HG02943 (cell line): ENCODE measurements around the gene RIT1.
"Not testable (repeated sequence)": the region's sequence is repeated elsewhere in the genome, so short reads cannot be mapped to it uniquely, and the experiment has no call there.

Source experiments
- ATAC-seq: cut with Tn5 transposase; IDR thresholded peaks from one replicate; pipeline ENCODE4 v1.9.1; 2021; ENCODE audit warnings: mild to moderate bottlenecking, low read depth, moderate library complexity; ENCODE audit not compliant: unreplicated experiment

Gene RIT1

DNA sequence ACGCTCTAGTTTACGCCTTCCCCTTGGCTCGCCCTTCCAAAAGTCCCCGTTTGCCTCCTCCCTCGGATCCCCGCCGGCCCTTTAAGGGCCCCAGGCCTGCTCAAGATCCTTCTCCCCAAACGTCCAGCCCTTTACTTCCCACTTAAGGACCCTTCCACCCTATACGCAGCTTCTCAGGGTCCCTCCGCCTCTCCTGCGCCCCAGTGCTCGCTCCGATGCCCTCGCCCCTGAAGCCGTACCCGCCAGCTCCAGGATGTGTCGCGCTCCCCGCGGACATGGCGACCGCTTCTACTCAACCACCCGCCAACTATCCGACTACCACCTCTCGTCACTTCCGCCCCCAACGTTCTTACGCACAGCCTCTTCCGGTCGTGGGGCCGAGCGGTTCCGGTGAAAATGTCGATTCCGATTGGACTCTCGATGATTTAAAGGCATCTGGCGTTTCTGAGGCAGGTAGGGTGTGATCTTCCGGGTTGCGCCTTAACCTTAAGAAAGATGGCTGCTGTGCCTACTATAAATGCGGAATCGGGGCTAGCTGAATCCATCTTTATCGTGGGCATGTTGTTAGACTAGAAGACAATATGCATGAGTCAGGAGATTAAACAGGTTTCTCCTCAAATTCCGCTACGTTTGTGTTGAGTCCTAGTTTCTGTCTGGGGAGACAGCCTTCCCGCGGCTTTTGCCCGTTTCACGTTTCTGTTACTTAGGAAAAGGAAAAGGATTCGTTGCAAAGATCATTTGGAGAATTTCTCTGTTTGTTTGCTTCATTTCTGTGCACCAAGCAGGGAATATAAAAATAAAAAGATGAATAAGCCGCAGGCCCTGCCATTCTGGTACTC is 23.2 kb upstream of the RIT1 start, which contains the start of gene KHDC4:
KHDC4 (minus strand) TSS at position 317 of the 839 bp plus-strand sequence; CDS start at position 277, 40 bp downstream.
- peak; percentile 95 for ATAC-seq

- no peak for ATAC-seq
These were observed 22.5 kb upstream of the RIT1 start for GRCh38 chr1:155933591-155934096.

DNA sequence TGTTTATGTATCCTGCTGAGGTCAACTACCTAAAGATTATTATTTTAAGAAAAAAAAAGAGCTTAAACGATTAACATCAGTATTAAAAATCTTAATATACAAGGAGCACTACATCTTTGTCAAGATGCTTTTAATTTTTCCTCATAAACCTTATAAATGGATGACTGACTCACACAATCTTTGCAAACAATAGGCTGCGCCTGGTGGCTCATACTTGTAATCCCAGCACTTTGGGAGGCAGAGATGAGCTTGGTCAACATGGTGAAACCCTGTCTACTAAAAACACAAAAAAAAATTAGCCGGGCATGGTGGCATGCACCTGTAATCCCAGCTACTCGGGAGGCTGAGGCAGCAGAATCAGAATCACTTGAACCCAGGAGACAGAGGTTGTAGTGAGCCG is 21.3 kb upstream of the RIT1 start:
- ATAC-seq = no peak

DNA sequence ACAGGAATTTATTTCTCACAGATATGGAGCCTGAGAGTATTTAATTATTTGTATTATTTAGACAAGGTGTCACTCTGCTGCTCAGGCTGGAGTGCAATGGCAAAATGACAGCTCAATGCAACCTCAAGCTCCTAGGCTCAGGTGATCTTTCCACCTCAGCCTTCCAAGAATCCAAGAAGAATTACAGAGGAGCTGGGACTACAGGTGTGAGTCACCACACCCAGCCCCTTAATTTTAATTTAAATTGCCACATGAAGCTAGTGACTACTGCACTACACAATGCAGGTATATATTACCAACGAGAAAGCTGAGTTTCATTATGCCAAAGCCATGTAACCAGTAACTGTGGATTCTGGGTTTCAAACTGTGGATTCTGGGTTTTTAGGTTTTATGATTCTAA is 20.9 kb upstream of the RIT1 start:
- no peak for ATAC-seq

GRCh38 chr1:155931332-155932038 is 20.3 kb upstream of the RIT1 start:
- ATAC-seq = no peak

DNA sequence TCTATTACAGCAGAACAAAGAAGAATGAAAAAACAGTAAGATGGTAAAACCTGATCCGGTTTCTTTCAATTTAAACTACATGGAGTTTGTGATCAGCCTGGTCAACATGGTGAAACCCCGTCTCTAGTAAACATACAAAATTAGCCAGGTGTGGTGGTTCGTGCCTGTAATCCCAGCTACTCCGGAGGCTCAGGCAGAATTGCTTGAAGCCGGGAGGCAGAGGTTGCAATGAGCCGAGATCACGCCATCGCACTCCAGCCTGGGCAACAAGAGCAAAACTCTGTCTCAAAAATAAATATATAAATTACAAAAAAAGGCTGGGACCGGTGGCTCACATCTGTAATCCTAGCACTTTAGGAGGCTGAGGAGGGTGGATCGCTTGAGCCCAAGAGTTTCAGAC is 19.6 kb upstream of the RIT1 start:
- ATAC-seq = not testable (repeated sequence)

DNA sequence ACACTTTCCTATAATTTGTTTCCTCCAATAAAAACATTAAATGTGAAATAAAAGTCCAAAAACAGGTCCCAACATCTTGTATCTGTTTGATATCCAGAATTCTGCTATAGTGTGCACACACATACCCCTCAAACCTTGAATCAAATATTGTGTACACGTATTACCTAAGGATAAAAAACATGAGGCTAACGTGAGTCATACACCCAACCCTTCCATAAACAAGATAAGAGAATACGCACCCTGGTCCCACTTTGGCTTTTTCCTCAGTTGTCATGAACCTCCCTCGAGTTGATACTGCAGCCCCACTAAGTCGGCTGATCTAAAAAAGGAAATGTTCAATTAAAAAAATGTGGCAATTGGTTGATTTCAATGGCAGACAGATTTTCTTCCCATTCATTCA is 17.9 kb upstream of the RIT1 start:
- no peak for ATAC-seq

- ATAC-seq = no peak
These were observed 14.4 kb upstream of the RIT1 start for GRCh38 chr1:155925506-155925905.

DNA sequence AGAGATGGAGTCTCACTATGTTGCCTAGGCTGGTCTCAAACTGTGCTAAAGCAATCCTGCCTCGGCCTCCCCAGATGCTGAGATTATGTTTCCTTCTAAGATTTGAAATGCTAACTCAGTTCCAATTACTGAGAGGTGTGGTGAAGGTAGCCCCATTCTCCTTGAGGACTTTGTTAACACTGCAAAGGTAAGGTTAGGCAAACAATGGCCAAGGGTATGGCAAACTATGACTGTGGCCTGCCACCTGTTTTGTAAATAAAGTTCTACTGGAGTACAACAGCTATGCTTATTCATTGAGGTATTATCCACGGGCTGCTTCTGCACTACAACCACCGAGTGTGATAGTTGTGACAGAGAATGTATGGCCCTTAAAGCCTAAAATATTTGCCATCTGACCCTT is 9.6 kb upstream of the RIT1 start:
- no peak for ATAC-seq

DNA sequence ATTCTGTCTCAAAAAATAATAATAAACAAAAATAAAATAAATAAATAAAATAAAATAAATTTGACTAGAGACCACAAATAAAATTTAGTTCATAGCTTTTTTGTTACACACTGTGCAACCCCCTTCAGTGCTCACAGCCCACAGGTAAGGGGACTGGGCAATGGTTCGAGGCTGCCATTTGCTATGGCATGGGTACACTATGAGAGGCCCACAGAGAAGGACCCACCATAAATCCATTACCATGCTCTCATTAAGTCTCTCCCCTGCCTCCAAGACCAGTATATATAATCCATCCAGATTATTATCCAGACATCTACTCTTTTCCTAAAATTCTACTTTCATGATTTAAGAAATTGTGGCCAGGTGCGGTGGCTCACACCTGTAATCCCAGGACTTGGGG is 8.7 kb upstream of the RIT1 start:
- ATAC-seq = no peak

GRCh38 chr1:155918660-155919059 is 7.5 kb upstream of the RIT1 start:
- no peak for ATAC-seq

DNA sequence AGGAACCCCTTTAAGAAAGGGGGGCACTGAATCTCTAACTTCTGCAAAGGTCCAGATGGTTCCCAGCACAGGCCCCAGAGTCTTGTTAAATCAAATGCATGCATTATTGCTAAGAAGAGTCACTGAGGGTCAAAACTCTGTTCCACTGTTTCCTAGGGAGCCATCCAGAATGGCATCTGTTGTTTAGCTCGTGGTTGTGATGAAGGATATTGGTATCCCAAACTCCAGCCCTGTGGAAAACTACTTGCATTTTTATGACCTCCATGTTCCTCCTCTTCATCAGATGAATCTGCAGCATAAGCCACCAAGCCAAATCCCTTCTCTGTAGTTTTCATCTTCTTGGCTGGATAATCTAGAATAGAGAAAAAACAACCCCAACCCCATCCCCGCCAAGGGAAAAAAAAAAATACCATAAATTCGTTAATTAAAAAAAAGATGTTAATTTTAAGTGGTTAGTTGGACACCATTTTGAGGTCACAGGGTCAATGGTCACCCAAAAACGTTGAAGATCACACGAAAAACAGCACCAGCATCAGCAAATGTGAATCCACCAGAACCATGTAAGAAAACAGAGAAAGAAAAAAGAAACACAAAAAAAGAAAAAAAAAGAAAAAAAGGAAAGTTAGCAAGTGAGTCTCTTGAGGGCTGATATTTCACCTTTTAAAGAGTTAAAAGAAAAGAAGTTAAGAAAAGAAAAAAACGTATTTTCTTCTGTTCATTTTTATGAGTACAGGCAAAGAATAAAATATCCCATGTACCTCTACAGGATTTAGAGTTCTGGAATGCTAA is 3.0 kb upstream of the RIT1 start:
- ATAC-seq = no peak

DNA sequence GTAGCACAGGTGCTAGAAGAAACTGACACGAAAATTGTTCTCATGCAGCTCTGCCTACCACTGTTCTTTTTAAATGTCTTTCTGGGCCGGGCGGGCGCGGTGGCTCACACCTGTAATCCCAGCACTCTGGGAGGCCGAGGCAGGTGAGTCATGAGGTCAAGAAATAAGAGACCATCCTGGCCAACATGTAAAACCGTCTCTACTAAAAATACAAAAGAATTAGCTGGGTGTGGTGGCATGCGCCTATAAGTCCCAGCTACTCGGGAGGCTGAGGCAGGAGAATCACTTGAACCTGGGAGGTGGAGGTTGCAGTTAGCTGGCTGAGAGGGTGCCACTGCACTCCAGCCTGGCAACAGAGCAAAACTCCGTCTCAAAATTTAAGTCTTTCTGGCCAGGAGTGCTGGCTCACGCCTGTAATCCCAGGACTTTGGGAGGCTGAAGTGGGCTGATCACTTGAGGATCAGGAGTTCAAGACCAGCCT is 947 bp upstream of the RIT1 start:
- no peak for ATAC-seq

GRCh38 chr1:155910621-155911121 is 478 bp downstream of the RIT1 start:
- no peak for ATAC-seq

- no peak for ATAC-seq
These were observed 1.3 kb downstream of the RIT1 start for GRCh38 chr1:155909894-155910293.

GRCh38 chr1:155904261-155904660 is 6.9 kb downstream of the RIT1 start:
- no peak for ATAC-seq

- no peak for ATAC-seq
These were observed 11.0 kb downstream of the RIT1 start for GRCh38 chr1:155900161-155900560.

- ATAC-seq = no peak
These were observed 11.5 kb downstream of the RIT1 start for GRCh38 chr1:155899683-155900082.

DNA sequence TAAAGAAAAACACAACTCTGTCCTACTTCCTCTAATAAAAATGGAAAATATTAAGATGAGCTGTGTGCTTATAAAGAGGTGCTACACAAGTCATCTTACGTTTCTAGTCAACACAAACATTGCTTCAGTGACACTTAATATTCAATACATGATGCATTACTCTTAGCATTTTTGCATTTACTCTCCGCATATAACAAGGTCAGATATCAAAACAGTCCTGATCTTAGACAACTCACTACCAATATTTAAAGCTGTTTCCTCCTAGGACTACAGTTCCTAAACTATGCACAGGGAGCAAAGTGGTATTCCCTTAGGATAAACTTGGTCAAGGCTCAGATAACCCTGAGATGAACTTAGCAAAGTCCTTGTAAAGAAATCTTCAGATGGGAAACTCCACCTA is 12.3 kb downstream of the RIT1 start:
- ATAC-seq = no peak

- ATAC-seq = no peak
These were observed 13.4 kb downstream of the RIT1 start for GRCh38 chr1:155897746-155898145.
